NB4 (cell line): ENCODE data around the gene CACNA1B.

ENCODE experiments used
- DNase-seq: peaks from one replicate; pipeline ENCODE4 v3.0.0; 2010; ENCODE audit warnings: low read depth
- H3K4me3 ChIP-seq: one replicate; pipeline ENCODE4 v1.5.1; 2011; ENCODE audit warnings: mild to moderate bottlenecking, low read depth, low read length, moderate library complexity
- CTCF ChIP-seq: IDR thresholded peaks from one replicate; pipeline ENCODE4 v1.5.1; 2012; ENCODE audit warnings: low read depth, low read length
- MAX ChIP-seq: IDR thresholded peaks from 2 replicates; pipeline ENCODE4 v1.6.1; 2011; ENCODE audit warnings: low read depth, low read length
- MYC ChIP-seq: IDR thresholded peaks from 2 replicates; pipeline ENCODE4 v1.6.1; 2011; ENCODE audit warnings: low read depth, low read length
- POLR2A ChIP-seq: IDR thresholded peaks from 2 replicates; pipeline ENCODE4 v1.6.1; 2011; ENCODE audit warnings: mild to moderate bottlenecking; ENCODE audit not compliant: insufficient read length; ENCODE audit errors: extremely low read depth

Gene CACNA1B

GRCh38 chr9:138069731-138070456 is 192.3 kb downstream of the CACNA1B start:
- TF ChIP-seq MAX (no peak), MYC (no peak)
- no peak overlapping the region for H3K4me3 ChIP-seq
- no peak for DNase-seq

- H3K4me3 ChIP-seq = no peak overlapping the region
- DNase-seq = no peak
- TF ChIP-seq MYC (no peak), MAX (no peak), CTCF (no peak), POLR2A (no peak)
Measured at GRCh38 chr9:138070815-138071214, 193.2 kb downstream of the CACNA1B start.

GRCh38 chr9:138071292-138071691 is 193.7 kb downstream of the CACNA1B start:
- TF ChIP-seq MAX (no peak), MYC (no peak), CTCF (no peak), POLR2A (no peak)
- no peak for DNase-seq
- H3K4me3 ChIP-seq = no peak overlapping the region

- H3K4me3 ChIP-seq = no peak overlapping the region
- no peak for DNase-seq
- TF ChIP-seq POLR2A (no peak), CTCF (no peak), MYC (no peak), MAX (no peak)
Measured at GRCh38 chr9:138071731-138072130, 194.1 kb downstream of the CACNA1B start.

GRCh38 chr9:138072161-138072842 is 194.7 kb downstream of the CACNA1B start:
- no peak for DNase-seq
- H3K4me3 ChIP-seq = no peak overlapping the region
- TF ChIP-seq CTCF (no peak), MAX (no peak), MYC (no peak), POLR2A (no peak)

- DNase-seq = no peak
- TF ChIP-seq CTCF = no peak
- no peak for TF ChIP-seq MAX
- no peak for TF ChIP-seq MYC
- TF ChIP-seq POLR2A = no peak
- H3K4me3 ChIP-seq = no peak overlapping the region
Measured at GRCh38 chr9:138072897-138073296, 195.3 kb downstream of the CACNA1B start.
